Amygdala (tissue), 56 donors: ENCODE measurements around the gene CTSL.

Experiments used
- DNase-seq, 56 donors: peaks; one replicate each; lab custom pipeline; 2025; lab: John Stamatoyannopoulos, UW

Gene CTSL

GRCh38 chr9:87725900-87726709, at the start of gene CTSL:
Gene CTSL (plus strand): TSS chr9:87726119. CDS start chr9:87727604, 1,485 bp downstream.
- DNase-seq = peak; percentile 53 to 96 (median 88)

GRCh38 chr9:87676976-87677775, 48.7 kb upstream of the CTSL start:
- no peak for DNase-seq

- DNase-seq = no peak
These were observed 47.9 kb upstream of the CTSL start for GRCh38 chr9:87677776-87678587.

GRCh38 chr9:87678650-87679355, 47.1 kb upstream of the CTSL start:
- peak in 33 of 56 donors; percentile 14 to 80 (median 30) for DNase-seq

- DNase-seq = no peak
These were observed 44.5 kb upstream of the CTSL start for GRCh38 chr9:87681271-87682061.

GRCh38 chr9:87682085-87682484, 43.8 kb upstream of the CTSL start:
- no peak for DNase-seq

- DNase-seq = no peak
These were observed 43.3 kb upstream of the CTSL start for GRCh38 chr9:87682618-87683017.

GRCh38 chr9:87683751-87684626, 41.9 kb upstream of the CTSL start:
- DNase-seq = peak in 1 of 56 donors; percentile 23

GRCh38 chr9:87684627-87685219, 41.2 kb upstream of the CTSL start:
- DNase-seq = peak in 24 of 56 donors; percentile 12 to 69 (median 29)

GRCh38 chr9:87685441-87685840, 40.5 kb upstream of the CTSL start:
- DNase-seq = no peak

- DNase-seq = peak in 10 of 56 donors; percentile 14 to 48 (median 24)
These were observed 39.9 kb upstream of the CTSL start for GRCh38 chr9:87685871-87686519.

GRCh38 chr9:87686520-87687090, 39.3 kb upstream of the CTSL start:
- DNase-seq = peak in 2 of 56 donors; percentile 18 to 39

GRCh38 chr9:87687207-87687606, 38.7 kb upstream of the CTSL start:
- DNase-seq = no peak

GRCh38 chr9:87694236-87694755, 31.6 kb upstream of the CTSL start:
- no peak for DNase-seq

GRCh38 chr9:87695523-87695922, 30.4 kb upstream of the CTSL start:
- no peak for DNase-seq

- DNase-seq = no peak
These were observed 29.3 kb upstream of the CTSL start for GRCh38 chr9:87696641-87697040.
